T-cell (primary cell): ENCODE data around the gene C20orf173. TPM values are rescaled to one million over a fixed set of nuclear protein-coding genes. Genes with fewer than 3 reads are reported as not detected.
A peak's percentile ranks its signal among the peaks of the same experiment; 100 is the strongest.

ENCODE experiments used
- ATAC-seq, 4 experiments: fragments of 200-7000 bp in 3 of 4; fragments of 150-1000 bp in 1 of 4; cut with Tn5 transposase; replicated peaks in 1 of 4; 1 replicate in 3 of 4; 2 replicates in 1 of 4; pipeline ENCODE4 v1.10.0; 2021; ENCODE audit warnings: moderate library complexity in 3 of 4, mild to moderate bottlenecking in 2 of 4, moderate number of reproducible peaks in 1 of 4
- CTCF ChIA-PET, 2 donors: fragments of 300-600 bp; sonication (Branson Sonifier 250); formaldehyde crosslinking; loops; one replicate each; lab custom pipeline; 2022; ENCODE audit warnings: antibody characterized with exemption in 2 of 2; lab: Charles Lee
- POLR2A ChIA-PET, 2 donors: fragments of 300-600 bp; sonication (Branson Sonifier 250); formaldehyde crosslinking; loops; one replicate each; lab custom pipeline; 2022; ENCODE audit warnings: antibody characterized with exemption in 2 of 2; lab: Charles Lee
- DNase-seq, 35 experiments: peaks; one replicate each; pipeline versions ENCODE4 v3.0.0 to v3.0.0-alpha.2; 2013 to 2023
- H3K27ac ChIP-seq: one replicate; pipeline ENCODE4 v1.5.1; 2013; ENCODE audit warnings: low read length
- H3K27me3 ChIP-seq, 2 experiments: replicated peaks in 1 of 2; 1 replicate in 1 of 2; 2 replicates in 1 of 2; pipeline versions ENCODE4 v1.6.1 to v1.7.0; 2013; ENCODE audit warnings: low read length in 1 of 2, mixed read lengths in 1 of 2; ENCODE audit not compliant: control insufficient read depth in 2 of 2, insufficient read depth in 2 of 2; ENCODE audit errors: extremely low read depth in 1 of 2
- H3K36me3 ChIP-seq, 2 donors: 1 replicate in 1 of 2; 2 replicates in 1 of 2; pipeline versions ENCODE4 v1.6.1 to v1.7.0; 2013; ENCODE audit warnings: low read length in 1 of 2; ENCODE audit not compliant: control insufficient read depth in 2 of 2, insufficient read depth in 1 of 2; ENCODE audit errors: extremely low read depth in 1 of 2
- H3K4me1 ChIP-seq, 2 experiments: 1 replicate in 1 of 2; 2 replicates in 1 of 2; pipeline versions ENCODE4 v1.6.1 to v1.7.0; 2013; ENCODE audit warnings: low read length in 2 of 2, mixed read lengths in 1 of 2; ENCODE audit not compliant: insufficient read depth in 2 of 2, control insufficient read depth in 1 of 2; ENCODE audit errors: extremely low read depth in 1 of 2
- H3K4me3 ChIP-seq, 2 donors: 1 replicate in 1 of 2; 2 replicates in 1 of 2; pipeline versions ENCODE4 v1.5.1 to v1.7.0; 2013; ENCODE audit warnings: mild to moderate bottlenecking in 2 of 2, low read length in 1 of 2, moderate library complexity in 1 of 2; ENCODE audit not compliant: control insufficient read depth in 1 of 2; ENCODE audit errors: extremely low read depth in 1 of 2
- H3K9me3 ChIP-seq: 2 replicates; pipeline ENCODE4 v1.7.0; 2013
- H3K27ac Mint-ChIP-seq, 2 donors: one replicate each; pipeline ENCODE4 v1.8.0; 2020 to 2021; ENCODE audit warnings: mild to moderate bottlenecking in 2 of 2, mixed read lengths in 2 of 2
- H3K27me3 Mint-ChIP-seq, 2 donors: one replicate each; pipeline ENCODE4 v1.8.0; 2021 to 2022; ENCODE audit warnings: mixed read lengths in 2 of 2
- H3K36me3 Mint-ChIP-seq: one replicate; pipeline ENCODE4 v1.8.0; 2021; ENCODE audit warnings: mixed read lengths
- H3K4me1 Mint-ChIP-seq, 3 donors: one replicate each; pipeline ENCODE4 v1.8.0; 2020 to 2022; ENCODE audit warnings: mixed read lengths in 3 of 3, mild to moderate bottlenecking in 1 of 3
- H3K4me3 Mint-ChIP-seq, 3 donors: one replicate each; pipeline ENCODE4 v1.8.0; 2020 to 2022; ENCODE audit warnings: mild to moderate bottlenecking in 3 of 3, mixed read lengths in 3 of 3, moderate library complexity in 3 of 3
- H3K9me3 Mint-ChIP-seq, 3 donors: one replicate each; pipeline ENCODE4 v1.8.0; 2020 to 2022; ENCODE audit warnings: mixed read lengths in 3 of 3
- WGBS: methylation state at CpG from one replicate; pipeline ENCODE4 v1.1.5; 2013; ENCODE audit warnings: missing lambda C conversion rate; ENCODE audit not compliant: insufficient coverage; 5-methylcytosine and 5-hydroxymethylcytosine counted together
- total RNA-seq, 35 experiments: library from RNA in 6 of 35; stranded (reverse) in 6 of 35; fragments of 120-200 nt in 1 of 35; gene quantifications; one replicate each; pipeline versions ENCODE4 v1.2.1 to v1.2.4 and lab custom pipeline; 2013 to 2026

C20orf173 gene
- total RNA-seq, 5 donors from 2014 or later (not counting 1 experiment from before 2014, with no cell fraction given): not detected

DNA sequence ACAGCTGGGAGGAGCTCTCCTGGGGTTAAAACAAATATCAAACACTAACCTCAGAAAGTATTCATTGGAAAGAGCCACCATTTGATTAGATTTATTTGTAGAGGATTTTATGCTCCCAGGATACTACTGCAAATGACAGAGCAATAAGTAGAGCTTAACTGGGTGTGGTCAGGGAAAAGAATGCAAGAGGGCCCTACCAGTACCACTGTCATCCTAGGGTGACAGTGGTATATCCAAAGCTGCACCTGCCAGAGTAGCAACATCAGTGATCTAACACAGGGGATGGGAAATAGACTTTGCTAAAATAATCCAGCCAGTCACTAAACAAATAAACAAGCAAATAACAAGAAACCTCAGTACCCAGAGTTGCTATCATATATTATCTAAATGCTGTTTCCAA lies 42.1 kb upstream of the C20orf173 start:
- no peak overlapping the region for H3K27ac Mint-ChIP-seq

DNA sequence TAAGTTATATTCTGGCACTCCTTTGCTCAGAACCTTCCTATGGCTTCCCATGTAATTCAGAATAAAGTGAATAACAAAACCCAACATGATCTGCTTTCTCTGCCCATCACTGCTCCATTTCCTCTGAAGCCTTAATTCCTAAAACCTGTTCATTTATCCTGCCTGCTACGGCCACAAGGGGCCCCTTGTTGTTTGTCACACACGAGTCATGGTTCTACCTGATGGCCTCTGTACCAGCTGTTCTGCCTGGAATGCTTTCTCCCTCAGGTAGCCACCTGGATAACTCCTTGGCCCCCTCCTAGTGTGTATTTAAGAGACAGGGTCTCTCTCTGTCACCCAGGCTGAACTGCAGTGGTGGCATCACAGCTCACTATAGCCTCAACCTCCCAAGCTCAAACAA lies 39.2 kb upstream of the C20orf173 start:
- no peaks in the 10 kb centered on the region for H3K4me1 Mint-ChIP-seq
- no peaks in the 10 kb centered on the region for H3K4me1 ChIP-seq
- H3K9me3 ChIP-seq: no peaks in the 10 kb centered on the region
- ChIA-PET POLR2A (no interaction called here), CTCF (interaction anchor here in 1 of 2 donors (0.6 kb wide), 1 partner anchor 181 kb away, joined by 6 read pairs; no protein-coding TSS in a partner anchor)
- WGBS: 7% methylated on average over 2 of the region's 2 CpGs
- H3K36me3 Mint-ChIP-seq: peaks cover 4% of the 10 kb centered on the region
- H3K27ac Mint-ChIP-seq: no peak overlapping the region
- no peak overlapping the region for H3K4me3 Mint-ChIP-seq
- DNase-seq (peak in 1 of 35 experiments; percentile 31), ATAC-seq (no peak)
- no peak overlapping the region for H3K4me3 ChIP-seq
- H3K27me3 Mint-ChIP-seq: peaks cover 0 to 2% of the 10 kb centered on the region in 2 donors
- no peaks in the 10 kb centered on the region for H3K36me3 ChIP-seq
- peaks cover 0 to 5% (median 5%) of the 10 kb centered on the region in 3 donors for H3K9me3 Mint-ChIP-seq
- no peak overlapping the region for H3K27ac ChIP-seq
- peaks cover 0 to 3% of the 10 kb centered on the region in 2 experiments for H3K27me3 ChIP-seq

More for the DNA sequence above, 42.1 kb upstream of the C20orf173 start:
- H3K4me3 ChIP-seq: no peak overlapping the region
- H3K36me3 ChIP-seq: no peaks in the 10 kb centered on the region
- no peak overlapping the region for H3K4me3 Mint-ChIP-seq
- ATAC-seq (no peak), DNase-seq (no peak)
- H3K36me3 Mint-ChIP-seq: peaks cover 4% of the 10 kb centered on the region
- no peak overlapping the region for H3K27ac ChIP-seq
- no peaks in the 10 kb centered on the region for H3K9me3 ChIP-seq
- H3K27me3 Mint-ChIP-seq: peaks cover 0 to 4% of the 10 kb centered on the region in 2 donors
- ChIA-PET CTCF (no interaction called here), POLR2A (no interaction called here)
- H3K27me3 ChIP-seq: peaks cover 0 to 3% of the 10 kb centered on the region in 2 experiments
- H3K4me1 ChIP-seq: no peaks in the 10 kb centered on the region
- peaks cover 4 to 5% (median 5%) of the 10 kb centered on the region in 3 donors for H3K9me3 Mint-ChIP-seq
- no peaks in the 10 kb centered on the region for H3K4me1 Mint-ChIP-seq

GRCh38 chr20:35564905-35565304 lies 35.5 kb upstream of the C20orf173 start:
- H3K4me1 ChIP-seq: no peaks in the 10 kb centered on the region
- no peak overlapping the region for H3K4me3 ChIP-seq
- no peaks in the 10 kb centered on the region for H3K4me1 Mint-ChIP-seq
- H3K27me3 Mint-ChIP-seq: peaks cover 0 to 2% of the 10 kb centered on the region in 2 donors
- H3K27ac ChIP-seq: no peak overlapping the region
- no peaks in the 10 kb centered on the region for H3K9me3 Mint-ChIP-seq
- no peak for DNase-seq
- H3K27ac Mint-ChIP-seq: no peak overlapping the region
- no peaks in the 10 kb centered on the region for H3K9me3 ChIP-seq
- no peak overlapping the region for H3K4me3 Mint-ChIP-seq
- H3K27me3 ChIP-seq: peaks cover 0 to 3% of the 10 kb centered on the region in 2 experiments
- no peak for ATAC-seq
- no CpG with 5 or more reads among the region's 7 CpGs for WGBS
- ChIA-PET POLR2A (no interaction called here), CTCF (no interaction called here)
- H3K36me3 ChIP-seq: no peaks in the 10 kb centered on the region
- H3K36me3 Mint-ChIP-seq: no peaks in the 10 kb centered on the region

GRCh38 chr20:35563834-35564233 lies 34.4 kb upstream of the C20orf173 start:
- H3K4me1 Mint-ChIP-seq: no peaks in the 10 kb centered on the region
- Histone ChIP-seq H3K27me3 (peaks cover 0 to 3% of the 10 kb centered on the region in 2 experiments), H3K27ac (no peak overlapping the region), H3K9me3 (no peaks in the 10 kb centered on the region), H3K4me1 (no peaks in the 10 kb centered on the region), H3K36me3 (no peaks in the 10 kb centered on the region), H3K4me3 (no peak overlapping the region)
- no peak overlapping the region for H3K4me3 Mint-ChIP-seq
- WGBS: 93% methylated on average over 8 of the region's 10 CpGs
- H3K9me3 Mint-ChIP-seq: no peaks in the 10 kb centered on the region
- ChIA-PET POLR2A (no interaction called here), CTCF (no interaction called here)
- no peak overlapping the region for H3K27ac Mint-ChIP-seq
- ATAC-seq (no peak), DNase-seq (no peak)
- H3K27me3 Mint-ChIP-seq: peaks cover 0 to 2% of the 10 kb centered on the region in 2 donors
- H3K36me3 Mint-ChIP-seq: no peaks in the 10 kb centered on the region

- ATAC-seq (no peak), DNase-seq (no peak)
- H3K36me3 Mint-ChIP-seq: peaks cover 10% of the 10 kb centered on the region
- POLR2A ChIA-PET: interaction anchor here in 1 of 2 donors (0.7 kb wide), 1 partner anchor 20 kb away, joined by 18 read pairs; no protein-coding TSS in a partner anchor
- H3K27ac Mint-ChIP-seq: no peak overlapping the region
- 89% methylated on average over 2 of the region's 10 CpGs for WGBS
- Histone ChIP-seq H3K27ac (no peak overlapping the region), H3K27me3 (peaks cover 0 to 3% of the 10 kb centered on the region in 2 experiments), H3K4me3 (no peak overlapping the region), H3K4me1 (no peaks in the 10 kb centered on the region), H3K36me3 (peaks cover 0 to 4% of the 10 kb centered on the region in 2 donors), H3K9me3 (no peaks in the 10 kb centered on the region)
- H3K27me3 Mint-ChIP-seq: peaks cover 0 to 2% of the 10 kb centered on the region in 2 donors
- CTCF ChIA-PET: no interaction called here
- H3K4me3 Mint-ChIP-seq: no peak overlapping the region
- H3K4me1 Mint-ChIP-seq: no peaks in the 10 kb centered on the region
- no peaks in the 10 kb centered on the region for H3K9me3 Mint-ChIP-seq
Observed at GRCh38 chr20:35562541-35563110, 33.2 kb upstream of the C20orf173 start.

- DNase-seq (no peak), ATAC-seq (no peak)
- Histone ChIP-seq H3K9me3 (no peaks in the 10 kb centered on the region), H3K27ac (no peak overlapping the region), H3K36me3 (peaks cover 0 to 6% of the 10 kb centered on the region in 2 donors), H3K4me1 (no peaks in the 10 kb centered on the region), H3K27me3 (peaks cover 0 to 3% of the 10 kb centered on the region in 2 experiments), H3K4me3 (no peak overlapping the region)
- ChIA-PET CTCF (interaction anchor here in 1 of 2 donors (0.6 kb wide), 1 partner anchor 122 kb away, joined by 5 read pairs; no protein-coding TSS in a partner anchor), POLR2A (interaction anchor here in 1 of 2 donors (0.5 kb wide), 1 partner anchor 125 kb away, joined by 3 read pairs; no protein-coding TSS in a partner anchor)
- no peak overlapping the region for H3K27ac Mint-ChIP-seq
- H3K27me3 Mint-ChIP-seq: peaks cover 0 to 2% of the 10 kb centered on the region in 2 donors
- H3K4me3 Mint-ChIP-seq: no peak overlapping the region
- peaks cover 13% of the 10 kb centered on the region for H3K36me3 Mint-ChIP-seq
- 77% methylated on average over 3 of the region's 5 CpGs for WGBS
- no peaks in the 10 kb centered on the region for H3K4me1 Mint-ChIP-seq
- no peaks in the 10 kb centered on the region for H3K9me3 Mint-ChIP-seq
Observed at GRCh38 chr20:35561671-35562070, 32.2 kb upstream of the C20orf173 start.
